Lower leg skin (tissue), 4 donors: ENCODE results near the gene RPS6KL1. TPM values are rescaled to one million over a fixed set of nuclear protein-coding genes. Genes with fewer than 3 reads are reported as not detected.
A peak's percentile ranks its signal among the peaks of the same experiment; 100 is the strongest.

Experiments
- DNase-seq, 2 donors: peaks; one replicate each; pipeline ENCODE4 v3.0.0-alpha.2; 2019; ENCODE audit warnings: low spot score in 2 of 2
- H3K4me3 ChIP-seq: fragments of 200-600 bp; sonication (generic); 2 replicates; pipeline ENCODE4 v1.5.1; 2017; ENCODE audit warnings: mild to moderate bottlenecking, low read depth; ENCODE audit not compliant: poor library complexity, severe bottlenecking
- CTCF ChIP-seq, 3 donors: fragments of 450-650 bp; IDR thresholded peaks; one replicate each; pipeline ENCODE4 v1.5.1; 2016; ENCODE audit warnings: antibody characterized with exemption in 3 of 3, mild to moderate bottlenecking in 3 of 3, moderate library complexity in 2 of 3
- POLR2A ChIP-seq, 2 donors: fragments of 450-650 bp; IDR thresholded peaks; one replicate each; pipeline ENCODE4 v1.6.1; 2016 to 2017; ENCODE audit warnings: antibody characterized with exemption in 2 of 2, mild to moderate bottlenecking in 1 of 2, moderate library complexity in 1 of 2
- WGBS, 2 donors: methylation state at CpG; one replicate each; pipeline ENCODE4 v1.1.5; 2018; 5-methylcytosine and 5-hydroxymethylcytosine counted together
- intact Hi-C: fragments of 100-400 bp; cut with DNase I; formaldehyde crosslinking; loops from one replicate; pipeline ENCODE4 v1.15.0; 2023; ENCODE audit warnings: low total_unique reads
- total RNA-seq, 4 donors: library from RNA; depleted of rRNA; stranded (reverse); fragments of >200 nt; gene quantifications; one replicate each; pipeline ENCODE4 v1.1.0, GENCODE V29; 2016

RPS6KL1 gene
- total RNA-seq, 4 donors from 2014 or later, result 0.38 to 3.7 (median 2.1) TPM

DNA sequence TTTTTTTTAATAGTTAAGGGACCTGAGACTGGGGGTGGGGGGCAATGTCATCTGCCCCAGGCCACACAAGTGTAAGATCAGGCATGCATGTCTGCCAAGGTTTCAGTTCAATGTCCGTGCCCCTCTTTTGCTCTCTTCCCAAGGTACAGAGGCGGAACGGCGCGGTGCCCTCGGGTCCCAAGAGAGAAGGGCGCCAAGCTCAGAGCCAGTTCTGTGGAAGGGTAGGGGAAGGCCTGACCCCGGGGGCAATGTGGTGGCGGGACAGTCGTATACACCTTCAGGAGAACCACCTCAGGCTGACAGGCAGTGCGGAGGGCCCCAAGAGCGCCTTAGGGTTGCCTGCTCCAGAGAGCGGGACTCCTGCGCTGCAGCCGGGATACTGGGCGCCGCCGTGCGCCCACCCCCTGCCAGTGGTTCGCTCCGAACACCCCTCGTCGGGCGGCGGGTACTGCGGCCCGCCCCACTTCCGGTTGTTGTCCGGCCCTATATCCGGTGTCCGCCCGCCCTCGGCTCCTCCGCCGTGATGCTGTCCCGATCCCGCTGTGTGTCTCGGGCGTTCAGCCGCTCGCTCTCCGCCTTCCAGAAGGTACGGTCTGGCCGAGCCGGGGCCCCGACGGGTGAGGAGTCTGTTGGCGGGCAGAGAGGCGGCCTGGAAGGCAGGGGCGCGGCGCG, 41.5 kb downstream of the RPS6KL1 start, which contains the start of gene DLST:
DLST (plus strand) TSS at position 486 of the 672 bp plus-strand sequence; CDS start at position 524, 38 bp downstream.
- 0% methylated on average over 30 to 51 of the region's 53 CpGs for WGBS, 2 donors
- no peak for TF ChIP-seq POLR2A (IDR thresholded peaks at IDR 0.05)
- TF ChIP-seq CTCF (IDR thresholded peaks at IDR 0.05), result no peak
- DNase-seq, result peak; percentile 79 to 97
- intact Hi-C loops, result no loop called here
- peak within 1 kb of the TSS; percentile 98 for H3K4me3 ChIP-seq

DNA sequence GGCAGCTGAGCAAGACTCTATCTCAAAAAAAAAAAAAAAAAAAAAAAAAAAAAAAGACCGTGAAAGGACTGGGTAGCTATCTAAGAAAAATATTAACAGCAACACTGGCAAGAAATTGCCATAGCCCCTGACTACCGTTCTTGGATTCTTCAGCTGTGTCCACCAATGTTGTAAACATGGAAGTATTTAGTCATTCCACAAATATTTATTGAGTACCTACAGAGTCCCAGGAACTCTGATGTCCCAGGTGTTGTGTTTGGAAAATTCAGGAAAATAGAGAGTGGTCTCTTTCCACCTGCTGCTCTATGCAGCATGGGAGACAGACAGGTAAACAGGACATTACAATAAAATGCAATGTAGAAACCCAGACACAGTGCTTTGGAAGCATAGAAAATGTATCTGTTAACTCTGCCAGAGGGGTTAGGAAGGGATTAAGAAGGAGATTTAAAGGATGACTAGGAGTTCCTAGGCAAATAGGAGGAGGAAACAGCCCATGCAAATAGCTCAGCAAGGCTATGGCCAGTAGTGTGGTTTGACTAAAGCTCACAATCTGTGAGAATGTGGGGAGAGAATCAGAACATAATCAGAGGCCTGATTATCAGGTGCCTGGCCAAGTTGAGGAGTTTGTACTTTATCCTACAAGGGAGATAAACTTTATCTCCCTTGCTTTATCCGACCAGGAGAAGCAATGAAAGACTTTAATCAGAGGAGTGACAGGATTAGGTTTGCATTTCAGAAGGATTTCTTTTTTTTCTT, 43.5 kb downstream of the RPS6KL1 start:
- TF ChIP-seq CTCF (IDR thresholded peaks at IDR 0.05) (no peak), POLR2A (IDR thresholded peaks at IDR 0.05) (no peak)
- no peak overlapping the region for H3K4me3 ChIP-seq
- DNase-seq, result no peak
- WGBS, 2 donors, result 82 to 91% methylated on average over 3 of the region's 3 CpGs
- intact Hi-C loops, result no loop called here

GRCh38 chr14:74875941-74876913, 46.8 kb downstream of the RPS6KL1 start, which contains the start of gene PROX2:
Gene PROX2, minus strand, starts transcription at chr14:74876145. Its CDS starts 12,311 bp downstream, at chr14:74863834.
- DNase-seq, result no peak
- WGBS, 2 donors, result 65 to 71% methylated on average over 13 of the region's 13 CpGs
- H3K4me3 ChIP-seq, result no peak within 1 kb of the TSS
- intact Hi-C loops, result no loop called here
- TF ChIP-seq CTCF (IDR thresholded peaks at IDR 0.05) (no peak), POLR2A (IDR thresholded peaks at IDR 0.05) (no peak)

GRCh38 chr14:74875204-74875603, 47.9 kb downstream of the RPS6KL1 start:
- WGBS, 2 donors, result 94 to 95% methylated on average over 5 of the region's 5 CpGs
- intact Hi-C loops, result no loop called here
- DNase-seq, result no peak
- H3K4me3 ChIP-seq, result no peak overlapping the region
- no peak for TF ChIP-seq CTCF (IDR thresholded peaks at IDR 0.05)
- TF ChIP-seq POLR2A (IDR thresholded peaks at IDR 0.05), result no peak

DNA sequence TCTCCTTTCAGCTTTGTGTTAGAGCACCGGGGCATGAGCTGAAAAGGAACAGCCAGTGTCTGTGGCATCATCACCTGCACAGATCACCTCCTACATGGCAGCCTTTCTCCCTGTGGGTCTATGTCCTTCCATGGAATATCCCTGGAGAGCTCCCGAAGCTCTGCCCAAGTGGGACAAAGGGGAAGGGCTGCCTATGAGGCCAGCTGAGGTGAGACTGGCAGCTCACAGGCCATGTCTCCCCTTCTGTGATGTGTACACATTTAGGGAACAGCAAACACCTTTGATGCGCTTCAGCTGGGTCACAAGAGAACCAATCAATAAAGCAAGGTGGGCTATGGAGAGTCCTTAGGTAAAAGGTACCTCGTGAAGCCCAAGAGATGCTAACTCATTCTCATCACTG, 51.2 kb downstream of the RPS6KL1 start:
- TF ChIP-seq CTCF (IDR thresholded peaks at IDR 0.05) (no peak), POLR2A (IDR thresholded peaks at IDR 0.05) (no peak)
- H3K4me3 ChIP-seq, result no peak overlapping the region
- 87 to 95% methylated on average over 4 of the region's 4 CpGs for WGBS, 2 donors
- no peak for DNase-seq
- intact Hi-C loops, result no loop called here
